H9 (cell line): Measurements from ENCODE around the gene LRRC3C. TPM values are rescaled to one million over a fixed set of nuclear protein-coding genes. Genes with fewer than 3 reads are reported as not detected.

Experiments used
- DNase-seq: peaks from one replicate; pipeline ENCODE4 v3.0.0-alpha.2; 2017
- H2AFZ ChIP-seq: one replicate; pipeline ENCODE4 v1.6.1; 2013; ENCODE audit warnings: mild to moderate bottlenecking, low read length, control low read depth, moderate library complexity
- H2AK5ac ChIP-seq: 2 replicates; pipeline ENCODE4 v1.6.1; 2013; ENCODE audit warnings: low read length, control low read depth, mixed read lengths; ENCODE audit not compliant: insufficient read length
- H2BK120ac ChIP-seq: one replicate; pipeline ENCODE4 v1.6.1; 2013; ENCODE audit warnings: low read depth, mild to moderate bottlenecking, low read length, control low read depth, inconsistent platforms; ENCODE audit not compliant: poor library complexity, severe bottlenecking
- H2BK12ac ChIP-seq: 2 replicates; pipeline ENCODE4 v1.6.1; 2013; ENCODE audit warnings: low read length, control low read depth, mixed read lengths, low read depth; ENCODE audit not compliant: insufficient read length
- H2BK15ac ChIP-seq: 2 replicates; pipeline ENCODE4 v1.6.1; 2013; ENCODE audit warnings: low read depth, low read length, control low read depth
- H2BK20ac ChIP-seq: one replicate; pipeline ENCODE4 v1.6.1; 2013; ENCODE audit warnings: low read depth, mild to moderate bottlenecking, low read length, control low read depth, inconsistent platforms; ENCODE audit not compliant: poor library complexity, severe bottlenecking
- H2BK5ac ChIP-seq: 2 replicates; pipeline ENCODE4 v1.6.1; 2013; ENCODE audit warnings: low read length, control low read depth, mixed read lengths; ENCODE audit not compliant: insufficient read length
- H3K14ac ChIP-seq: 2 replicates; pipeline ENCODE4 v1.6.1; 2013; ENCODE audit warnings: low read length, control low read depth; ENCODE audit not compliant: insufficient read depth
- H3K18ac ChIP-seq: 2 replicates; pipeline ENCODE4 v1.6.1; 2013; ENCODE audit warnings: low read depth, mild to moderate bottlenecking, mixed read lengths, low read length, control low read depth; ENCODE audit not compliant: insufficient read length
- H3K23ac ChIP-seq: 2 replicates; pipeline ENCODE4 v1.6.1; 2013; ENCODE audit warnings: low read length, control low read depth, mixed read lengths, low read depth; ENCODE audit not compliant: insufficient read length
- H3K23me2 ChIP-seq: 2 replicates; pipeline ENCODE4 v1.6.1; 2013; ENCODE audit warnings: low read depth, mild to moderate bottlenecking, mixed read lengths, low read length, control low read depth; ENCODE audit not compliant: insufficient read length, poor library complexity, severe bottlenecking
- H3K27ac ChIP-seq: 2 replicates; pipeline ENCODE4 v1.5.1; 2013; ENCODE audit warnings: low read length, control low read depth, mixed read lengths, low read depth; ENCODE audit not compliant: insufficient read length
- H3K27me3 ChIP-seq: 2 replicates; pipeline ENCODE4 v1.6.1; 2013; ENCODE audit warnings: low read length, control low read depth, inconsistent platforms; ENCODE audit not compliant: insufficient read depth
- H3K4ac ChIP-seq: 2 replicates; pipeline ENCODE4 v1.6.1; 2013; ENCODE audit warnings: low read depth, mild to moderate bottlenecking, control low read depth, inconsistent platforms, low read length, moderate library complexity
- H3K4me1 ChIP-seq: 2 replicates; pipeline ENCODE4 v1.6.1; 2013; ENCODE audit warnings: low read length, control low read depth, inconsistent platforms; ENCODE audit not compliant: insufficient read depth
- H3K4me2 ChIP-seq: 2 replicates; pipeline ENCODE4 v1.6.1; 2013; ENCODE audit warnings: low read length, control low read depth, mixed read lengths; ENCODE audit not compliant: insufficient read length, insufficient read depth
- H3K56ac ChIP-seq: 2 replicates; pipeline ENCODE4 v1.6.1; 2013; ENCODE audit warnings: low read depth, mild to moderate bottlenecking, mixed read lengths, low read length, control low read depth; ENCODE audit not compliant: insufficient read length
- H3K79me1 ChIP-seq: 2 replicates; pipeline ENCODE4 v1.6.1; 2013; ENCODE audit warnings: low read depth, mild to moderate bottlenecking, moderate library complexity, low read length, control low read depth, inconsistent platforms; ENCODE audit not compliant: insufficient read depth, poor library complexity, severe bottlenecking
- H3K79me2 ChIP-seq: 2 replicates; pipeline ENCODE4 v1.6.1; 2013; ENCODE audit warnings: low read length, control low read depth, inconsistent platforms; ENCODE audit not compliant: insufficient read depth
- H3K9ac ChIP-seq: 2 replicates; pipeline ENCODE4 v1.6.1; 2013; ENCODE audit warnings: low read length, control low read depth, mixed read lengths; ENCODE audit not compliant: insufficient read length; ENCODE audit errors: extremely low read depth
- H3K9me3 ChIP-seq: one replicate; pipeline ENCODE4 v1.6.1; 2013; ENCODE audit warnings: low read depth, low read length, inconsistent platforms; ENCODE audit not compliant: control insufficient read depth
- H3T11ph ChIP-seq: one replicate; pipeline ENCODE4 v1.6.1; 2013; ENCODE audit warnings: mild to moderate bottlenecking, low read length, control low read depth, inconsistent platforms
- H4K20me1 ChIP-seq: one replicate; pipeline ENCODE4 v1.6.1; 2013; ENCODE audit not compliant: control insufficient read depth, insufficient read length, insufficient read depth
- H4K5ac ChIP-seq: 2 replicates; pipeline ENCODE4 v1.6.1; 2013; ENCODE audit warnings: low read depth, mild to moderate bottlenecking, mixed read lengths, low read length, control low read depth; ENCODE audit not compliant: insufficient read length
- H4K8ac ChIP-seq: replicated peaks from 2 replicates; pipeline ENCODE4 v1.6.1; 2013; ENCODE audit warnings: low read length, control low read depth, mixed read lengths, low read depth; ENCODE audit not compliant: insufficient read length
- H4K91ac ChIP-seq: 2 replicates; pipeline ENCODE4 v1.6.1; 2013; ENCODE audit warnings: low read depth, mild to moderate bottlenecking, moderate library complexity, mixed read lengths, low read length, control low read depth; ENCODE audit not compliant: insufficient read length
- H3K27ac Mint-ChIP-seq, 3 experiments: 2 replicates in 2 of 3; 3 replicates in 1 of 3; pipeline ENCODE4 v1.8.0; 2020 to 2021; ENCODE audit warnings: mixed read lengths in 3 of 3, mild to moderate bottlenecking in 1 of 3, moderate library complexity in 1 of 3
- H3K27me3 Mint-ChIP-seq: 2 replicates; pipeline ENCODE4 v1.8.0; 2021; ENCODE audit warnings: low read depth, mild to moderate bottlenecking, moderate library complexity, mixed read lengths
- H3K36me3 Mint-ChIP-seq, 3 experiments: 2 replicates in 2 of 3; 3 replicates in 1 of 3; pipeline ENCODE4 v1.8.0; 2020 to 2021; ENCODE audit warnings: low read depth in 3 of 3, mixed read lengths in 3 of 3; ENCODE audit not compliant: insufficient read depth in 1 of 3
- H3K4me1 Mint-ChIP-seq, 2 experiments: 2 replicates each; pipeline ENCODE4 v1.8.0; 2020; ENCODE audit warnings: mixed read lengths in 2 of 2
- H3K4me3 Mint-ChIP-seq, 2 experiments: 2 replicates in 1 of 2; 3 replicates in 1 of 2; pipeline ENCODE4 v1.8.0; 2020 to 2021; ENCODE audit warnings: mild to moderate bottlenecking in 2 of 2, mixed read lengths in 2 of 2, moderate library complexity in 1 of 2
- H3K9me3 Mint-ChIP-seq, 2 experiments: 2 replicates in 1 of 2; 3 replicates in 1 of 2; pipeline ENCODE4 v1.8.0; 2020; ENCODE audit warnings: mild to moderate bottlenecking in 2 of 2, mixed read lengths in 2 of 2, moderate library complexity in 1 of 2
- WGBS: extraction: QIAGEN DNeasy Blood & Tissue Kit; methylation state at CpG from one replicate; pipeline ENCODE4 v1.1.7; 2013; ENCODE audit warnings: missing lambda C conversion rate, low lambda C conversion rate, mixed read lengths; ENCODE audit not compliant: insufficient read length; ENCODE audit errors: extremely low coverage; 5-methylcytosine and 5-hydroxymethylcytosine counted together
- total RNA-seq: library from RNA; stranded (reverse); gene quantifications from 2 replicates; pipeline ENCODE4 v1.2.1, GENCODE V29; 2021
- TF ChIP-seq, protein P1 (sequence below): fragments of 200-600 bp; sonication (generic); conservative IDR thresholded peaks from 3 replicates; pipeline ENCODE4 v1.8.0; 2021; ENCODE audit warnings: antibody characterized with exemption, mild to moderate bottlenecking

The LRRC3C gene
- total RNA-seq, 1 experiment from 2014 or later = not detected

- no peak overlapping the region for H4K8ac ChIP-seq
- H3K9ac ChIP-seq = no peak overlapping the region
- Mint-ChIP-seq H3K27me3 (no peaks in the 10 kb centered on the region), H3K4me1 (peaks cover 9 to 19% of the 10 kb centered on the region in 2 experiments), H3K9me3 (no peaks in the 10 kb centered on the region), H3K36me3 (no peaks in the 10 kb centered on the region), H3K27ac (no peak overlapping the region; a peak in 1 of 7 replicates), H3K4me3 (no peak overlapping the region)
- no peaks in the 10 kb centered on the region for H3K79me2 ChIP-seq
- no peak overlapping the region for H2BK15ac ChIP-seq
- no peak overlapping the region for H3K18ac ChIP-seq
- no peak overlapping the region for H4K91ac ChIP-seq
- H3K4me2 ChIP-seq = no peak overlapping the region
- no peak for DNase-seq
- H3K9me3 ChIP-seq = no peaks in the 10 kb centered on the region
- no peak overlapping the region for H2AFZ ChIP-seq
- TF ChIP-seq, protein P1, sequence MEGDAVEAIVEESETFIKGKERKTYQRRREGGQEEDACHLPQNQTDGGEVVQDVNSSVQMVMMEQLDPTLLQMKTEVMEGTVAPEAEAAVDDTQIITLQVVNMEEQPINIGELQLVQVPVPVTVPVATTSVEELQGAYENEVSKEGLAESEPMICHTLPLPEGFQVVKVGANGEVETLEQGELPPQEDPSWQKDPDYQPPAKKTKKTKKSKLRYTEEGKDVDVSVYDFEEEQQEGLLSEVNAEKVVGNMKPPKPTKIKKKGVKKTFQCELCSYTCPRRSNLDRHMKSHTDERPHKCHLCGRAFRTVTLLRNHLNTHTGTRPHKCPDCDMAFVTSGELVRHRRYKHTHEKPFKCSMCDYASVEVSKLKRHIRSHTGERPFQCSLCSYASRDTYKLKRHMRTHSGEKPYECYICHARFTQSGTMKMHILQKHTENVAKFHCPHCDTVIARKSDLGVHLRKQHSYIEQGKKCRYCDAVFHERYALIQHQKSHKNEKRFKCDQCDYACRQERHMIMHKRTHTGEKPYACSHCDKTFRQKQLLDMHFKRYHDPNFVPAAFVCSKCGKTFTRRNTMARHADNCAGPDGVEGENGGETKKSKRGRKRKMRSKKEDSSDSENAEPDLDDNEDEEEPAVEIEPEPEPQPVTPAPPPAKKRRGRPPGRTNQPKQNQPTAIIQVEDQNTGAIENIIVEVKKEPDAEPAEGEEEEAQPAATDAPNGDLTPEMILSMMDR = no peak
- H4K5ac ChIP-seq = no peak overlapping the region
- no peak overlapping the region for H2AK5ac ChIP-seq
- no peak overlapping the region for H2BK20ac ChIP-seq
- no peaks in the 10 kb centered on the region for H3K23me2 ChIP-seq
- no peaks in the 10 kb centered on the region for H3K79me1 ChIP-seq
- H3K14ac ChIP-seq = no peak overlapping the region
- no peak overlapping the region for H2BK120ac ChIP-seq
- H3K4me1 ChIP-seq = no peaks in the 10 kb centered on the region; the same call in 1 of the 2 replicates
- H2BK5ac ChIP-seq = no peak overlapping the region
- no peak overlapping the region for H3K56ac ChIP-seq
- no peak overlapping the region for H3T11ph ChIP-seq
- no peak overlapping the region for H3K27ac ChIP-seq
- no peaks in the 10 kb centered on the region for H3K27me3 ChIP-seq
- no peak overlapping the region for H3K4ac ChIP-seq
- WGBS = no CpG with 5 or more reads among the region's 5 CpGs
- no peak overlapping the region for H3K23ac ChIP-seq
- no peak overlapping the region for H2BK12ac ChIP-seq
- H4K20me1 ChIP-seq = no peaks in the 10 kb centered on the region
These were observed 6.4 kb downstream of the LRRC3C start for GRCh38 chr17:39933912-39934311.
